ENCODE data around the gene SLC12A7.

- TF ChIP-seq, protein P1, sequence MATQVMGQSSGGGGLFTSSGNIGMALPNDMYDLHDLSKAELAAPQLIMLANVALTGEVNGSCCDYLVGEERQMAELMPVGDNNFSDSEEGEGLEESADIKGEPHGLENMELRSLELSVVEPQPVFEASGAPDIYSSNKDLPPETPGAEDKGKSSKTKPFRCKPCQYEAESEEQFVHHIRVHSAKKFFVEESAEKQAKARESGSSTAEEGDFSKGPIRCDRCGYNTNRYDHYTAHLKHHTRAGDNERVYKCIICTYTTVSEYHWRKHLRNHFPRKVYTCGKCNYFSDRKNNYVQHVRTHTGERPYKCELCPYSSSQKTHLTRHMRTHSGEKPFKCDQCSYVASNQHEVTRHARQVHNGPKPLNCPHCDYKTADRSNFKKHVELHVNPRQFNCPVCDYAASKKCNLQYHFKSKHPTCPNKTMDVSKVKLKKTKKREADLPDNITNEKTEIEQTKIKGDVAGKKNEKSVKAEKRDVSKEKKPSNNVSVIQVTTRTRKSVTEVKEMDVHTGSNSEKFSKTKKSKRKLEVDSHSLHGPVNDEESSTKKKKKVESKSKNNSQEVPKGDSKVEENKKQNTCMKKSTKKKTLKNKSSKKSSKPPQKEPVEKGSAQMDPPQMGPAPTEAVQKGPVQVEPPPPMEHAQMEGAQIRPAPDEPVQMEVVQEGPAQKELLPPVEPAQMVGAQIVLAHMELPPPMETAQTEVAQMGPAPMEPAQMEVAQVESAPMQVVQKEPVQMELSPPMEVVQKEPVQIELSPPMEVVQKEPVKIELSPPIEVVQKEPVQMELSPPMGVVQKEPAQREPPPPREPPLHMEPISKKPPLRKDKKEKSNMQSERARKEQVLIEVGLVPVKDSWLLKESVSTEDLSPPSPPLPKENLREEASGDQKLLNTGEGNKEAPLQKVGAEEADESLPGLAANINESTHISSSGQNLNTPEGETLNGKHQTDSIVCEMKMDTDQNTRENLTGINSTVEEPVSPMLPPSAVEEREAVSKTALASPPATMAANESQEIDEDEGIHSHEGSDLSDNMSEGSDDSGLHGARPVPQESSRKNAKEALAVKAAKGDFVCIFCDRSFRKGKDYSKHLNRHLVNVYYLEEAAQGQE (IDR thresholded peaks at IDR 0.05; ENCODE audit: insufficient read depth in 1 of 2, low read depth in 2 of 2, low read length in 2 of 2), result no peak
- TF ChIP-seq SIN3A (IDR thresholded peaks at IDR 0.05; ENCODE audit: borderline replicate concordance, insufficient read depth, low read length) (no peak), POLR2AphosphoS5 (IDR thresholded peaks at IDR 0.05; ENCODE audit: low read depth, low read length) (no peak)
Measured at GRCh38 chr5:1005904-1006655, 105.8 kb downstream of the SLC12A7 start.

Data from PFSK-1 (cell line).